HG03520 (cell line): ENCODE measurements around the gene TMEM156.

ENCODE experiments used
- ATAC-seq: cut with Tn5 transposase; IDR thresholded peaks from one replicate; pipeline ENCODE4 v1.9.1; 2021; ENCODE audit warnings: mild to moderate bottlenecking, moderate library complexity; ENCODE audit not compliant: unreplicated experiment

Gene TMEM156

DNA sequence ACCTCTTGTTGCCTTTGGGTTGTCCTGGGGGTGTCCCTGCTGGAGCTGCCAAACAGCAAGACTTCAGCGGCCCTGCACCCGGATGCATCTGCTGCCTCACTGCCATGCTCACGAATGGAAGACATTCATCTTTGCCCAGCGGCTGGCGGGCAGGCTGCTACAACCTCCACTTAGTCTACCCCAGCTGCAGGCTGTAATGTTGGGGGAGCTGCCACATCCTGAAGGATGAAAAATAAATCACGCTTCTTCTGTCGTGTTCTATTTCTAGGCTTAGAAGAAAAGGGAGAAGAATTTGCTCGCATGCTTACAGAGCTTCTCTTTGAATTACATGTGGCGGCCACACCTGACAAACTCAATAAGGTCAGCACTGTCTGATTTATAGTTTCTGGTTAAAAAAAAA is 103.2 kb downstream of the TMEM156 start:
- no peak for ATAC-seq

DNA sequence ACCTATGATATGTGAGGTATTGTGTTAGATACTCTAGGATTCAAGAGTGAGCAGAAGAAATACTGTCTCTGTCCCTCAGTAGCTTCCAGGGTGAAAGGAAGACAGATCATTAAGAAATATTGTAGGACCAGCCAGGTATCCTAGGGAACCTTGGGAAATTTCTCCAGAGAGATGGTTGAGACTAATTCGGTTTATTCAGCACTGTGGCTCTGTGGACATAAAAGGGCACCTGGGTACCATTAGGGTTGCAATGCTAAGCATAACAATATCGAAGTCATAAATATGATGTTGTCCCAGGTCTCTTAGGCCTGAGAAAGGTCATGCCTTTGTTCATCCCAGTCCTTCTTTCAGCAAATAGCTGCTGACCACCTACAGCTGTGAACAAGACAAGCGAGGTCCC is 103.6 kb downstream of the TMEM156 start:
- no peak for ATAC-seq

DNA sequence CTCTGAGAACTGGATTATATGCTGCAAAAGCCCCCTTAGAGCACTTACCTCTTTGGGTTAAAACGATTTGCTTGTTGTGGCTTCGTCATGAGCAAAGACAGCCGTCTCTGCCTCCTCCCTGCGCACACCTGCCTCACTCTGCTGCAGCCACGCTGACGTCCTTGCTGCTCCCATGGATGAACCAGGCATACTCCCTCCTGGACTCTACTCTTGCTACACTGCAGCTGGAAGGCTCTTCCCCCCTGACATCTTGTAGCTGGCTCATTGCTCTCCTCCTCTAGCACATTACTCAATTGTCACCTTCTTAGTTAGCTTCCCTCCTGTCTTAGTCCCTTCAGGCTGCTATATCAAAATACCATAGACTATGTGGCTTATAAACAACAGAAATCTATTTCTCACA is 105.3 kb downstream of the TMEM156 start:
- no peak for ATAC-seq

DNA sequence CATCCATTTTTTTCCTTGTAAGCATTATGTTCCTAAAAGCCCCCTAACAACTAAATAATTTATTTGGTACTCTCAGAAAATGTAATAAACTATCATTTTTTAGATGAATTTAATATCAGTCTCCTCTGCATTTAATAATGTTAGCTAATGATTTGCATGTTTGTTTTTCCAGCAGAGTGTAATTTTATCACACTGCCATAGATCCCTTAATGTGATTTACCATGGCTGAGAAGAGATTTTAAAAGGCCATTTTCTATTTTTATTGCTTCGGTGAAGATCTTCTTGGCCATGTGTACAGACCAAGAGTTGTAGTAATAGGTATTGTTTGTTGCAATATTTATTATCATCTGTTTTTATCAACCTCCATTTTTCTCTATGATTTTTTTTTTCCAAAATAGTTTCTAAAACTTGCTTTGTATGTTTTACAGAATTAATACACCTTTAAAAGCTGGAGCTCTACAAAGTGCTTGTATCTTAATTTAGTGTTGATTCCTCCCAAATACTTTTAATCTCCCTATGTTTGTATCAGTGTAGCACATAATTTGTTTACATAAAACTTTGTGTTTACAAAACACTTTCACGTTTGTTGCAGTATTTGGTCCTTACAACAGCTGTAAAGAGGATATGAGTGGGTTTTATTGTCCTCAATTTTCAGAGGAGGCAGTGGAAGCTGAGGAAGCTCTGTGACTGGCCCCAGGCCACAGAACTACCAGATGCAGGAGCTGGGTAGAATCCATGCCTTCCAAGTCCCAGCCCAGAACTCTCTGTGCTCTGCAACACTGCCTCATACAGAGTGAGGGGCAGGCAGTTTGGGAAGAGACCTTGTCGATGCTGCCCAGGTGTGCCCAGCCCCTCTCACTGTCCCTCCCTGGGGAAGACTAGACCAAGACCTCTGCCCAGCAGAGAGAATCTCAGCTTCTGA is 106.5 kb downstream of the TMEM156 start:
- no peak for ATAC-seq

DNA sequence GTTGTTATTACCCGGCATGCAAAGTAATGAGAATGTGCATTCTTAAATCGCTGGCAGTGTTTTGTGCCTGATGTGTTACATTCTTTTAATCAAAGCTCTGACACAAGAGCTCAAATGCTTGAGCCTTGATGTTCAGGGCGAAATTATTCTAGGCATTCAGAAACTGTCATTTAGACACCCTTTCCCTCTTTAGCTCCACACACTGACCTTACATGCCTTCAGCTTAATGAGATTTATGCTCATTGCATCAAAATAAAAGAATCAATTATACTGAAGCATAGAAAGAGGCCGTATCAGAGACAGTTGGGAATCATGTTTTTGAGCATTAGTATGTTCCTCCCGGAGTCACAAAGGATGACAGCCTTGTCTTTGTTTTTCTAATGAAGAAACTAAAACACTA is 107.9 kb downstream of the TMEM156 start:
- ATAC-seq: no peak

DNA sequence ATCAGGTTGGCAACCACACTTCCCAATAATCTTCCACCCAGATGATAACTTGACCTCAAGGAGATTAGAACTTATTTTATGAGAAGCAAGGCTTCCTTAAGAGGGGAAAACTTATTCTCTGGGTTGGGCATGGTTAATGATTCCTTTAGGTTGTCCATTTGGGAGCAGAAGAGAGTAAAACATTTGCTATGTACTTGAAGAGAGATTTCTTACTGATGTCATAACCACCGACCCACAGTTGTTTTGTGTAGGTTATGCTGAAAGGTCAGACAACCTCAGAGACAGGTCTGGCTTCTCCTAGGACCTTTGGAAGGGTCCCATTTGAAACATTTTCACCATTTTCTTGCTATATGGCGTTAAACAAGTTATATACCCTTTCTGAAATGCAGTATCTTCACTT is 108.5 kb downstream of the TMEM156 start:
- no peak for ATAC-seq

DNA sequence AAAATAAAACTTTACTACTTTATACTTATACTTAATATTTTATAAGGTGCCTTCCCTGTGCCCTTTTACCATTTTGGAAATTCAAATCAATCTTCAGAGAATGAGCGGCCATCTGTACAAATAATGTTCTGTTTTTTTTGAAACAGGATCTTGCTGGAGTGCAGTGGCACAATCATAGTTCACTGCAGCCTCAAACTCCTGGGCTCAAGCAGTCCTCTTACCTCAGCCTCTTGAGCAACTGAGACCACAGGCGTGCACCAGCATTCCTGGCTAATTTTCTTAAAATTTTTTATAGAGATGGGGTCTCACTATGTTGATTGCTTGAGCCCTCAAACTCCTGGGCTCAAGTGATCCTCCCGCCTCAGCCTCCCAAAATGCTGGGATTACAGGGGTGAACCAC is 111.1 kb downstream of the TMEM156 start:
- no peak for ATAC-seq

DNA sequence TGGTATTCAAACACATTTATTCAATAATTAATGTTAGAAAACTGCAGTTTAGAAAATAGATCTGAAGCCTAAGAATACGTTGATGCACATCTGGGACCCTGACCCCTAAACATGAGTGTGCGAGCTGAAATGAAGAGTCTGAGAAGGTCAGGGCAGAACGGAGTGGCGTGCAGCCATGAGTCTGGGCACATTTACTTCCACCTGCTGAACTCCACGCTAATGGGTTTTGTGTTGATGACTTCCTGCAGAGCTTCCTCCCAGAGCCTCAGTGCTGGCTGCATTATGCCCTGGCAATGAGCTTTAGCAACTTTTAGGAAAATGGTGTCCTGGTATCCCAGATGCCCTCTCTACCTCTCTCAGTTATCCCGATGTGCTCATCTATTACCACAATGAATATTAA is 111.5 kb downstream of the TMEM156 start:
- ATAC-seq: no peak

DNA sequence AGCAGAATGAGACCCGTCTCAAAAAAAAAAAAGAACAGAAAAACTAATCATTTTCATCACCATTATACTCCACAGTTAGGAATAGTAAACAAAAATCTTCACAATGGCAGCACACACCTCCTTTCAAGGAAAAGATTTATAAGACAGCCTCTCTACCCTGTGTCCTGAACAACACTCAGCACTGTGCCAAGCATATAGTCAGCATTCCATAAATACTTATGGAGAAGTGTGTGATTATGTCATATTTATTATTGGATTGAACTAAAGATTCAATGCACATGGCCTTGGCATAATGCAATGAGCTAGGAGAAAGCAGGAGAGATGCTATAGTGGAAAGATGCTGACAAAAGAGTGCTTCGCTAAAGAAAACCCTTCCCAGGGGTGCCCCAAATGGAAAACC is 112.0 kb downstream of the TMEM156 start:
- no peak for ATAC-seq

DNA sequence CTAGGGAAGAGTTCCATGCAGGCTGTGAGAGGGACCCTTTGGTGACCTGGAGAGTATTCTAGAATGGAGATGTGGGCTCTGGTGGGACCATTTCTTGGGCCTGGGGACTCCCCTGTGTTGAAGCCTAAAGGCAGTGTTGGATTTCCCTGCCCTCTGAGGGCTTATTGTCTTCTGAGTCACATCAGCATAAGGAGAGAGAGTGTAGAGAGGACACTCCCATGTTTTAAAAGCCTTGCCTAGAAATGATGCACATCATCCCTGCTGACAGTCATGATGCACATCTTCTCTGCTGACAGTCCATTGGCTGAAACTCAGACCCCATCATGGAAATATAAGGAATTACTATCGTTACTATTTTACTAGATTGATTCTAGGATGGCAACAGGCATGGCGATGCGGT is 112.7 kb downstream of the TMEM156 start:
- ATAC-seq: no peak

DNA sequence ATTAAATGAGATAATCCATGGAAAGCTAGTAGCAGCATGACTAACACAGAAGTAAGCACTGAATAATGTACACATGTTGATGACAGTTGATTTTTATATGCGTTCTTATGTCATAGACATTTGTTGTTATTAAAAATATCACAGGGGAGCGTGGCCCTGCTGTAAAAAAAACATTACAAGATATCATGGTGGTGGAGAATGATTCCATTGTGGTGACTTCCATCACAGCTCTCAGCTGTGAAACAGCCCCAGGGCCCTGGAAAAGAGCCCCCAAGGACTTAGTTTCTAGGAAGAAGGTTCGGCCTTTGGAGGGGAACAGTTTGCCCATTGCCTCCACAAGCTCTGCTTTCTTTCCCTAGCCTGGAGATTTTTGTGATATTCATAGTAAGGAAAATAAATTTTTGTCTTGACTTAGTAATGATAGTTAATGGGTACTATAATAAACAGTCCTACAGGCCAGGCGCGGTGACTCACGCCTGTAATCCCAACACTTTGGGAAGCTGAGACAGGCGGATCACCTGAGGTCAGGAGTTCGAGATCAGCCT is 114.7 kb downstream of the TMEM156 start:
- no peak for ATAC-seq
